ENCODE measurements around the gene SNX13. TPM values are rescaled to one million over a fixed set of nuclear protein-coding genes. Genes with fewer than 3 reads are reported as not detected.

Gene SNX13
- total and polyA plus RNA-seq, 9 of the 15 experiments (the other 6 are each of a cell fraction or from before 2014, with no cell fraction given): 5.6 to 33.2 (median 25.4) TPM

DNA sequence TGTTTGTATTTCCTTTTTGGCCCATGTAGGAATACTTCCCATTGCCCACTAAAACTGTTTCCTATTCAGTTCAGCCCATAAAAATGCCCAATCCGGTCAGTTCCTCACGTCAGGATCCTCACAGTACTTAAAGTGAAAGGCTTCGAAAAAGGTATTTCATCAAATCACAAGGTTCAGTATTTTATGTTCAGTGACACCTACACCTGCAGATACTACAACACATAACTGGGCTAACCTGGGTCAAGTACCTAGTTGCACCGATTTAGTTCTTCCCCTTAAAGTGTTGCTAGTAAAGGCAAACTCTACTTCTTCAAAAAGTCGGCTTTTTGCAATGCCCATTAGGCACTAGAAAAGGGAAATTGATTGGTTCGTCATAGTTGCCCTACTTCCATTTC, 1.1 kb downstream of the SNX13 start:
- WGBS (ENCODE audit: insufficient coverage, low coverage, missing lambda C conversion rate): 2% methylated on average over 6 of the region's 6 CpGs
- intact Hi-C loops (cut with micrococcal nuclease) (no loop called here), in situ Hi-C loops (cut with MboI) (no loop called here)
- Histone ChIP-seq H3K4me1 (replicated peaks in 1 of 2; ENCODE audit: control insufficient read depth in 2 of 2, insufficient read depth in 2 of 2, low read length in 2 of 2) (peaks cover 5 to 21% of the 10 kb centered on the region in 2 experiments; a peak in 3 of 5 replicates), H4K20me1 (replicated peaks; ENCODE audit: control insufficient read depth, insufficient read depth, low read length) (peaks cover 8% of the 10 kb centered on the region; the same call in 1 of the 2 replicates), H2AFZ (ENCODE audit: low read depth, low read length) (peak overlapping the region; percentile 94), H3K4me2 (ENCODE audit: insufficient read depth, low read length) (peak overlapping the region; percentile 99), H3K9ac (ENCODE audit: insufficient read depth in 1 of 2, low read depth in 2 of 2, low read length in 2 of 2) (peak overlapping the region; percentile 98 to 100; a peak in 3 of 4 replicates), H3K36me3 (ENCODE audit: control insufficient read depth, insufficient read depth, low read length) (peaks cover 7% of the 10 kb centered on the region; the same call in 1 of the 3 replicates), H3K27me3 (ENCODE audit: control insufficient read depth in 2 of 2, insufficient read depth in 2 of 2, low read length in 2 of 2) (no peaks in the 10 kb centered on the region), H3K9me3 (replicated peaks; ENCODE audit: control insufficient read depth, insufficient read depth, low read depth, low read length) (no peaks in the 10 kb centered on the region), H3K4me3 (peak overlapping the region; percentile 86), H3K27ac (ENCODE audit: extremely low read depth, low read depth, low read length) (peak overlapping the region; percentile 96), H3K79me2 (ENCODE audit: control insufficient read depth, insufficient read depth, low read length) (peaks cover 63% of the 10 kb centered on the region), H3K9me1 (ENCODE audit: control insufficient read depth, insufficient read depth, low read length) (no peaks in the 10 kb centered on the region)
- FAIRE-seq (peak; percentile 66), DNase-seq (ENCODE audit: extremely low read depth in 1 of 4, low spot score in 3 of 4) (peak in 1 of 4 experiments; percentile 20), ATAC-seq (peak; percentile 1; the same call in 2 of the 3 replicates)
- BruUV-seq (replicated peaks): TSS peak; percentile 48
- ChIA-PET CTCF (ENCODE audit: low intra/inter-chr PET ratio) (no interaction called here), POLR2A (no interaction called here)
- TF ChIP-seq KHSRP (IDR thresholded peaks at IDR 0.05) (no peak), SIX5 (IDR thresholded peaks at IDR 0.05; ENCODE audit: borderline replicate concordance in 1 of 2, insufficient read depth in 1 of 2, low read depth in 1 of 2, low read length in 2 of 2) (no peak), ZNF3 (CRISPR knock-in tag; IDR thresholded peaks at IDR 0.05) (no peak), HMBOX1 (IDR thresholded peaks at IDR 0.05) (peak; percentile 85), ZSCAN29 (IDR thresholded peaks at IDR 0.05) (no peak)

Data from K562 (cell line).